Endometrial microvascular endothelial cells (primary cell): ENCODE data around the gene HDAC6. TPM values are rescaled to one million over a fixed set of nuclear protein-coding genes. Genes with fewer than 3 reads are reported as not detected.
"Not testable (repeated sequence)": the region's sequence is repeated elsewhere in the genome, so short reads cannot be mapped to it uniquely, and the experiment has no call there.

ENCODE experiments used
- in situ Hi-C: cut with HindIII; loops from 2 replicates; pipeline ENCODE4 v1.10.0; 2017; ENCODE audit warnings: low sequenced_read_pairs, low pct_unique_long_range_greater_than_20kb; ENCODE audit errors: inconsistent ontology term
- total RNA-seq: library from RNA; depleted of rRNA; stranded (reverse); fragments of >200 nt; gene quantifications from one replicate; pipeline ENCODE4 v1.2.3, GENCODE V29; 2015; ENCODE audit errors: inconsistent ontology term

HDAC6 gene
- total RNA-seq, 1 donor from 2014 or later, result 59.2 TPM

DNA sequence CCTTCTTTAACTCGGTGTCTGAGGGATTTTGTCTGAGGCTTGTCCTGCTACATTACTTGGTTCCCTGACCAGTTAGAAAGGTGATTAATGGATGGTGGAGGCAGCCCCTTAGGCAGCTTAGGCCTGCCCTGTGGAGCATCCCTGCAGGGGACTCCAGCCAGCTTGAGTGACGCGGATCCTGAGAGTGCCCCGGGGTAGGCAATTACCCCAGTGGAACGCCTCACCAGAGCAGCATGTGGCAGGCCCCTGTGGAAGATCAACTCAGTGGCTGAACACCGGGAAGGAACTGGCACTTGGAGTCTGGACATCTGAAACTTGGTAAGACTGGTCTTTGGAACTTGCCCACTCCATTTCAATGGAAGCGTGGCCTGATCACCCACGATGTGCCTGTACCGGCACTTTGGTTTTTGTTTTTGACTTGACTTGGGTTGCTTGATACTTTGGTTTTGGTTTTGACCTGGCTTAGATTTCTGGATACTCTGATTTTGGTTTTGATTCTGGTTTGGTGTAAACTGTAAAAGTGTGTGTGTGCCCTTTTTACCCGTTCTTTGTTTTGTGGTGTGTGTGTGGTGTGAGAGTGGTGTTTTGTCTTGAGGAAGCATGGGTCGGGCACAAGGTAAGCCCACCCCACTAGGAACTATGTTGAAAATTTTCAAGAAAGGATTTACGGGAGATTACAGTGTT, 52.4 kb downstream of the HDAC6 start:
- in situ Hi-C loops, result not testable (repeated sequence)

DNA sequence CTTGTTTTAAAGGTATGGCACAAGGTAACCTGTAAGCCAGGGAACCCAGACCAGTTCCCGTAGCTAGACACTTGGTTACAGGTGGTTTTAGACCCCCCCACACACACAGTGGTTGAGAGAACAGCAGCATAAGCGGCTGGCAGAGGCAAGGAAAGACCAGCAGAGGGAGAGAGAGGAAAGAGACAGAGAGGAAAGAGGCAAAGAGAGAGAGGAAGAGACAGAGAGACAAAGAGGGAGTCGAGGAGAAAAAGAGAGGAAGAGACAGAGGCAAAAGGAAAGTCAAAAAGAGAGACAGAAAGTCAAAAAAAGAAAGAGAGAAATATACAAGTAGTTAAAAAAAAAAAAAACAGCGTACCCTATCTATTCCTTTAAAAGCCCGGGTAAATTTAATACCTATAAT, 53.0 kb downstream of the HDAC6 start:
- in situ Hi-C loops, result no loop called here

DNA sequence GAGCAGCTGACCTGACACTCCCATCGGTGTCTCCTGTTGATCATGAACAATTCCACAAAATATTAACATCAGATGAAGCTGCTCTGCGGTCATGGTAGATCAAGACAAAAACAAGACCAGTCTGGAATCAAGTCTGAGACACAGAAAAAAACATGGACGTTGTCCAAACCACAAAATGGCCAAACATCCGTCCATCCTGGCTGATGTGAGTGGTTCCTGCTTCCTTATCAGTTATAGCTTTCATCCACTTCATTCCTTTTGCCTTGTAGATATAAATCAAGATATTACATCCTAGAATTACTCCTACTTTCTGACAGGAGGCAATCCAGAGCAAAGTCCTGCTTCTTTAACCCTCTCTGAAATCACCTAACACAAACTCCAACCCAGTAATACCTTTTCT, 62.3 kb downstream of the HDAC6 start:
- in situ Hi-C loops, result no loop called here

DNA sequence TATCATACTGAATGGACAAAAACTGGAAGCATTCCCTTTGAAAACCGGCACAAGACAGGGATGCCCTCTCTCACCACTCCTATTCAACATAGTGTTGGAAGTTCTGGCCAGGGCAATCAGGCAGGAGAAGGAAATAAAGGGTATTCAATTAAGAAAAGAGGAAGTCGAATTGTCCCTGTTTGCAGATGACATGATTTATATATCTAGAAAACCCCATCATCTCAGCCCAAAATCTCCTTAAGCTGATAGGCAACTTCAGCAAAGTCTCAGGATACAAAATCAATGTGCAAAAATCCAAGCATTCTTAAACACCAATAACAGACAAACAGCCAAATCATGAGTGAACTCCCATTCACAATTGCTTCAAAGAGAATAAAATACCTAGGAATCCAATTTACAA, 70.2 kb downstream of the HDAC6 start:
- in situ Hi-C loops, result not testable (repeated sequence)

Other genes with a start within 250 kb of the HDAC6 start
- 339 TPM for gene RBM3, start 227.6 kb upstream of the HDAC6 start, total RNA-seq
- gene WDR13, start 204.6 kb upstream of the HDAC6 start, total RNA-seq, result 120 TPM
- not detected for gene WAS, start 118.3 kb upstream of the HDAC6 start, total RNA-seq
- 25.3 TPM for gene SUV39H1, start 105.3 kb upstream of the HDAC6 start, total RNA-seq
- not detected for gene GLOD5, start 40.3 kb upstream of the HDAC6 start, total RNA-seq
- not detected for gene GATA1, start 15.5 kb upstream of the HDAC6 start, total RNA-seq
- not detected for gene ERAS, start 24.4 kb downstream of the HDAC6 start, total RNA-seq
- not detected for gene PCSK1N, start 33.5 kb downstream of the HDAC6 start, total RNA-seq
- 58.7 TPM for gene TIMM17B, start 95.7 kb downstream of the HDAC6 start, total RNA-seq
- 68.3 TPM for gene PQBP1, start 95.9 kb downstream of the HDAC6 start, total RNA-seq
- 27.4 TPM for gene SLC35A2, start 109.6 kb downstream of the HDAC6 start, total RNA-seq
- 5.3 TPM for gene PIM2, start 117.0 kb downstream of the HDAC6 start, total RNA-seq
- 27.3 TPM for gene OTUD5, start 155.5 kb downstream of the HDAC6 start, total RNA-seq
- gene KCND1, start 169.8 kb downstream of the HDAC6 start, total RNA-seq, result 1.4 TPM
- gene GRIPAP1, start 200.2 kb downstream of the HDAC6 start, total RNA-seq, result 21.2 TPM
- 82.3 TPM for gene TFE3, start 241.3 kb downstream of the HDAC6 start, total RNA-seq